ENCODE data around the gene GLA.
A peak's percentile ranks its signal among the peaks of the same experiment; 100 is the strongest.

Gene GLA

DNA sequence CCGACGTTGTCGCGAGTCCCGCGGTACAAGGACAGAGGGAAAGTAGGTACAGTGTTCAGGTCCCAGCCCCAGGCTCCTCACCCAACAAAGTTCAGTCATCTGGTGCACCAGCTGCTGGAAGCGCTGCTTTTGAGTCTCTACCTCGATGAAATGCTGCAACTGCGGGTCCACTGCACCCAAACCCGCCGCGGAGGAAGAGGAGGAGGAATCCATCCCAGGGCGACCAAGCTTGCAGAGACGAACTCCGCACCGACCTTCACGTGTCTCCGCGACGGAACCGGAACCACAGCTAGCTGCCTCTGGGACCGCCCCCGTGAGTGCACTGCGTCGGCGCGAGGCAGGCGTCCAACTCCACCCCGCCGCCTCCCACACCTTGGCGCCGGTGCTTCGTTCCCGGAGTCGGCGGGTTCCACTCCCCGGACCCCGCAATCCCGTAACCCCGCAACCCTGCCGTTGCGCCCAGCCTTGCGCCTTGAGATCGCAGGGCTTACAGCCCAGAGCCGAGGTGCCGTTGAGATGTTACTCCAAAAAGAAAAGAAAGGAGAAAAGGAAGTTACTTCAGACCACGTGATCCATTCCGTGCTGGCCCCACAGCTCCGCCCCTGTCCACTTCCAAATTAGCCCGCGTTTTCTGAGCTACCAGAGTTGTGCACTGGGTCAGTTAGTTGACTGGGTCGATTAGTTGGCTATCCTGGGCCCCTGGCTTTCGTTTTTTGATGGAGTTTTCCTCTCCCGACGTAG lies 59.1 kb downstream of the GLA start, which contains the start of gene TIMM8A:
Gene TIMM8A (minus strand): TSS at position 291 of the 741 bp plus-strand sequence. CDS start 78 bp downstream, at position 213.
- DNase-seq, result peak; percentile 65 to 82

DNA sequence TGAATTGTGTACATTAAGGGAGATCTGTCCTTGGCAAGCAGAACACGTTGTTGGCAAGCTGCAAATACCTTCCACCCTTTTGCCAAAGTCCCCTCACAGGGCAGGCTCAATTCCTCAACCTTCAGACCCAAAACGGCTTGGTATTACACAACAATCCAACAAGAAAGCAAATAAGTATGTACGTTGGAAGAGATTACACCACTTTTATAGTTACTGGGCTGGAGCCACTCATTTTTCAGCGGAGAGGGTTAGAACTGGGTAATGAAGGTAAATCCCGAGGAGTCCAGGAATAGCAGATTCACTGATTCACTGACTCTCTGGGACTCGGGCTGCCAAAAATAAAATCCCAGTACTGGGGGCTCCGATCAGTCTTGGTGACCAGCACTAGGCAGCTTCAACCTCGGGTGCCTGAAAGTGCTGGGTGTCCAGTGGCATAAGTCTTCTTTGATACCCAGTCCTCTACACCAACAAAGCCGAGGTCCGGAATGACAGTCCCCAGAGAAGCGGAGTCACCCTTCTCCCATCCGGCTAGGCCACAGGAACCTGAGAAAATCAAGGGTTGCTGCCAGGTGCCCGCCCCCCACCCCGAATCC lies 59.8 kb downstream of the GLA start:
- no peak for DNase-seq

All from NCI-H2081 (cell line).